ENCODE results near the gene CCNJL.

GRCh38 chr5:160278343-160278742, 34.0 kb downstream of the CCNJL start:
- TF ChIP-seq CTCF (IDR thresholded peaks at IDR 0.05): no peak
- no peak for TF ChIP-seq POLR2A (IDR thresholded peaks at IDR 0.05)
- TF ChIP-seq EP300 (IDR thresholded peaks at IDR 0.05): no peak
